Osteocyte (in vitro differentiated cells): Measurements from ENCODE around the gene SCRT2. TPM values are rescaled to one million over a fixed set of nuclear protein-coding genes. Genes with fewer than 3 reads are reported as not detected.

Source experiments
- DNase-seq: peaks from one replicate; pipeline ENCODE4 v3.0.0; 2021; ENCODE audit warnings: mixed read lengths; ENCODE audit not compliant: unreplicated experiment; ENCODE audit errors: extremely low spot score
- H3K27ac Mint-ChIP-seq: one replicate; pipeline ENCODE4 v1.8.0; 2021; ENCODE audit warnings: mild to moderate bottlenecking, mixed read lengths; ENCODE audit not compliant: unreplicated experiment
- H3K27me3 Mint-ChIP-seq: one replicate; pipeline ENCODE4 v1.8.0; 2021; ENCODE audit warnings: mixed read lengths; ENCODE audit not compliant: unreplicated experiment
- H3K36me3 Mint-ChIP-seq: one replicate; pipeline ENCODE4 v1.8.0; 2021; ENCODE audit warnings: mixed read lengths; ENCODE audit not compliant: unreplicated experiment
- H3K4me1 Mint-ChIP-seq: one replicate; pipeline ENCODE4 v1.8.0; 2021; ENCODE audit warnings: mixed read lengths; ENCODE audit not compliant: unreplicated experiment
- H3K4me3 Mint-ChIP-seq: one replicate; pipeline ENCODE4 v1.8.0; 2021; ENCODE audit warnings: mild to moderate bottlenecking, moderate library complexity, mixed read lengths; ENCODE audit not compliant: unreplicated experiment
- H3K9me3 Mint-ChIP-seq: one replicate; pipeline ENCODE4 v1.8.0; 2021; ENCODE audit warnings: mixed read lengths; ENCODE audit not compliant: unreplicated experiment
- total RNA-seq: library from RNA; stranded (reverse); gene quantifications from 2 replicates; pipeline ENCODE4 v1.2.1, GENCODE V29; 2021
- TF ChIP-seq, protein P1 (sequence below): fragments of 200-600 bp; sonication (generic); IDR thresholded peaks from 2 replicates; pipeline ENCODE4 v1.5.0; 2021; ENCODE audit warnings: antibody characterized with exemption, mild to moderate bottlenecking, moderate library complexity

The SCRT2 gene
- total RNA-seq, 1 donor from 2014 or later, result not detected

DNA sequence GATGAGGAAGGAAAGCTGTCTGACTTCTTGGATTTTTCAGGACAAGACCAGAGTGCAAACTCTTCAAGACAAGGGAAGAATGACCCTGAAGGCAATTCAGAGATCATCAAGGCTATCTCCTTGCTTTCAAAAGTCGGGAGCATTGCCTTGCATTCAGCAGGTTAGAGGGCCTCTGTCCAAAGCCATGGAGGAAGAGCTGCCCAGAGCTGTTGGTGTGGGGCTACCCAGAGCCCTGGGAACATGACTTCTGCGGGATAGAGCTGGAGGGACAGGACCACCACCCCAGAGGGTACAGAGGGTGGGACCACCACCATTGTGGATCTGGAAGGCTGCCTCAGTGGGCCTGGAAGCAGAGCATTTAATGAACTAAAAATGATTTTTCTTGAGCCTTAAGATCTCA is 17.4 kb downstream of the SCRT2 start:
- TF ChIP-seq, protein P1, sequence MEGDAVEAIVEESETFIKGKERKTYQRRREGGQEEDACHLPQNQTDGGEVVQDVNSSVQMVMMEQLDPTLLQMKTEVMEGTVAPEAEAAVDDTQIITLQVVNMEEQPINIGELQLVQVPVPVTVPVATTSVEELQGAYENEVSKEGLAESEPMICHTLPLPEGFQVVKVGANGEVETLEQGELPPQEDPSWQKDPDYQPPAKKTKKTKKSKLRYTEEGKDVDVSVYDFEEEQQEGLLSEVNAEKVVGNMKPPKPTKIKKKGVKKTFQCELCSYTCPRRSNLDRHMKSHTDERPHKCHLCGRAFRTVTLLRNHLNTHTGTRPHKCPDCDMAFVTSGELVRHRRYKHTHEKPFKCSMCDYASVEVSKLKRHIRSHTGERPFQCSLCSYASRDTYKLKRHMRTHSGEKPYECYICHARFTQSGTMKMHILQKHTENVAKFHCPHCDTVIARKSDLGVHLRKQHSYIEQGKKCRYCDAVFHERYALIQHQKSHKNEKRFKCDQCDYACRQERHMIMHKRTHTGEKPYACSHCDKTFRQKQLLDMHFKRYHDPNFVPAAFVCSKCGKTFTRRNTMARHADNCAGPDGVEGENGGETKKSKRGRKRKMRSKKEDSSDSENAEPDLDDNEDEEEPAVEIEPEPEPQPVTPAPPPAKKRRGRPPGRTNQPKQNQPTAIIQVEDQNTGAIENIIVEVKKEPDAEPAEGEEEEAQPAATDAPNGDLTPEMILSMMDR, result no peak
- H3K4me3 Mint-ChIP-seq, result no peak overlapping the region
- H3K36me3 Mint-ChIP-seq, result no peaks in the 10 kb centered on the region
- peaks cover 25% of the 10 kb centered on the region for H3K4me1 Mint-ChIP-seq
- no peak overlapping the region for H3K27ac Mint-ChIP-seq
- peaks cover 12% of the 10 kb centered on the region for H3K27me3 Mint-ChIP-seq
- H3K9me3 Mint-ChIP-seq, result no peaks in the 10 kb centered on the region
- DNase-seq, result no peak

DNA sequence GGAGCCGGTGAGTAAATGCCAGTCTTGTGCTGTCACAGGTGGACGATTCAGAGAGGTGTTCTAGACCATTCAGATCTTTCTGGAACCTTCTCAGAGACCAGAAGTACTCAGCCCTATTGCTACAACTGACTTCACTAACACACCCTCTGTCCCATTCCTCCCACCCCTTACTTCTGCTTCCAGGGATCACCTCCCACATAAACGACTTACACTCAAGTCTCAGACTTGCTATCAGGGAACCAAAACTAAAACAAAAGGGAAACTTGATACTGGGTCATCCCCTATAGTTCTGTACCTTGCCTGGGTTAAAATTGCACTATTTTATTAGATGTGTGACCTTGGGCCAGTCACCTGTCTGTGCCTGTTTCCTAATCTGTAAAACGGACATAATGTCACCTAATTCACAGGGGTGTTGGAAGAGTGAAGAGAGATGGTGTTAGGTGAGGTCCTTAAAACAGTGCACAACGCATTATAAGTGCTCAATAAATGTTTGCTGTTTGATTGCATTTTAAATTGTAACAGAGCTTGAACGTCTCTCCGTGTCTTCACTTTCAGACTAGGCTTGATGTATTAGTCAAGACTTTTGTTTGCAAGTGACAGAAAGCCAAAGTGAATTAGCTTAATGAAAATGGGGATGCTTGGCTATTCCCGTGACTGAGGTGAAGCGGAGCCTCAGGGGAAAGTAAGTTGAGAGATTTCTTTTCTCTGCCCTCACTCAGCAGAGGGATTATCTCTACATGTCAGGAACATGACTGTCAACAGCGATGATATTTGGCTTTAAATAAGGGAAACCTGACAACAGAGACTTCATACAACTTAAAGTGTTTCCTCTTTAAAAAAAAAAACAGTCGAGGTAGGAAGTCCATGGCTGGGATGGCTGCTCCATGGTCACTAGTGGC is 19.6 kb downstream of the SCRT2 start:
- Mint-ChIP-seq H3K9me3 (no peaks in the 10 kb centered on the region), H3K36me3 (no peaks in the 10 kb centered on the region), H3K4me3 (no peak overlapping the region), H3K27ac (no peak overlapping the region), H3K27me3 (peaks cover 12% of the 10 kb centered on the region), H3K4me1 (peaks cover 37% of the 10 kb centered on the region)
- DNase-seq, result no peak
- TF ChIP-seq, protein P1, result no peak

DNA sequence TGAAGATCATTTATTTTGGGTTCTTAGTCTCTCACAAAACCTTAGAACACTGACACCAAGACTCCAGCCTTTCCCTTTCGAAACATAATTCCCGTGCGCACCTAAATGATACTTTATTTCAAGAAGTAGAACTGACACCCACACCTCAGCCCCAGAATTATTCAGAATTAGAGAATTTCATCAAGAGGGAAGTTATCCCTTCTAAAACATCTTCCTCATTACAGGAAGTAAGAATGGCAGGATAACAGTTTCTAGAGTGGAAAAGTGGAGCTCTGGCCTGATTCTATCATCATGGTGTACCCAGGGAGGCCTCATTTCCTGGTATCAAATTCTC is 21.2 kb downstream of the SCRT2 start:
- no peak for DNase-seq
- Mint-ChIP-seq H3K27ac (peak overlapping the region; percentile 25), H3K36me3 (peaks cover 10% of the 10 kb centered on the region), H3K9me3 (no peaks in the 10 kb centered on the region), H3K4me1 (peaks cover 32% of the 10 kb centered on the region), H3K4me3 (peak overlapping the region; percentile 73), H3K27me3 (peaks cover 12% of the 10 kb centered on the region)
- TF ChIP-seq, protein P1, result no peak

DNA sequence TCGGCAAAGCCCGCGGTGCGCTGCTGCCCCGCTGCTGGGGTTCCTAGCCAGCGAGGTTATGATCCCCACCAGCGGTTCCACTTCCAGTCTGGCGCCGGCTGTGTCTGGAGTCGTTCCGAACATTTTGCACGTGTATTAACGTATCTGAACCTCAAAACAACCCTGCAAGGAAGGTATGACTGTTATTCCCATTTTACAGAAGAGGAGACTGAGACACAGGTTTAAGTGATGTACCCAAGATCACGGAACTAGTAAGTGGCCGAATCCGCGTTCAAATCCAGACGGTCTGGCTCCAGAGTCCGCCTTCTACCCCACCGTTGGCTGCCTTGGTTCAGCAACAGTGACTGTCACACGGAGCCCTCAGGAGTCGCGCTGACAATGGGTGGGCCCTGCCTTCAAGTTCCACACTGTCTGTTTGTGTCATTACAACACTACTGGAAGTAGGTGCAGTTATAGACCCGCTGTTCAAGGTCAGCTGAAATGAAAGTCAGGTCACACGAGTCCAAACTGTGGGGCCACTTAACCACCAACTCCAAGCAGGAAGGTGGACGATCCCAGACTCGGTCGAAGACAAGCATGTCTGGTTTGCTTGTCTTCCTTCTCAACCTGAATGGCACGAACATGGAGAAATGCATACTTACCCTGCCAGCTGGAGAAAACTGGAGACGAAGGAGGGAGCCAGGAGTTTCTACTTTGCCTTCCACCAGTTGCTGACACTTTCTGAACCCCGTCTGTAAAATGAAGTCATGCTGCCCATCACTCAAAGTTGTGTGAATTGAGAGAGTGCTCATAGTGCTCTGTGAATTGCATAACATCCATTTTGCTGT is 21.8 kb downstream of the SCRT2 start:
- H3K9me3 Mint-ChIP-seq, result no peaks in the 10 kb centered on the region
- H3K27me3 Mint-ChIP-seq, result peaks cover 12% of the 10 kb centered on the region
- peak overlapping the region; percentile 73 for H3K4me3 Mint-ChIP-seq
- H3K4me1 Mint-ChIP-seq, result peaks cover 30% of the 10 kb centered on the region
- peaks cover 14% of the 10 kb centered on the region for H3K36me3 Mint-ChIP-seq
- TF ChIP-seq, protein P1, result no peak
- H3K27ac Mint-ChIP-seq, result peak overlapping the region; percentile 77
- DNase-seq, result no peak

DNA sequence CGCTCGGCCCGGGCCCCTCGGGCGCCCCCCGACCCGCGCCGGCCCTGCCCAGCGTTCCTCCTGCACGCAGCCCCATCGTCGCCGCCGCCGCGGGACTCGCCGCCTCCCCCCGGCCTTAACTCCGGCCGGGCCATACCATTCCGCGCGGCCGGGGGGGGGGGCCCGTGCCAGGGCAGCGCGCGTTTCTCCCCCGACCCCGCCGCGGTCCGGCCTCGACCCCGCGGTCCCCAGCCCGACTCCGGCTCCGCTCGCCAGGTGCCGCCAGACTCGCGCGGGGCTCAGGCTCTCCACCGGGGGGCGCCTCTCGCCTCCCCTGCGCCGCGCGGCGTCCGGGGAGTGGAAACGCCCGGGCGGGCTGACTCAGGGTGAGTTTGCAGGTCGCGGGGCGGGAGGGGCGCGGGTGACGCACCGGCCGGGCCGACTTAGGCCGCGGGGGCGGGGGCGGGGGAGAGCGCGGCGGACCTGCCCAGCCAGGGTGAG is 22.5 kb downstream of the SCRT2 start, which contains the start of gene SRXN1:
SRXN1 (minus strand) TSS at position 91 of the 480 bp plus-strand sequence; CDS start at position 76, 15 bp downstream.
- peaks cover 19% of the 10 kb centered on the region for H3K36me3 Mint-ChIP-seq
- H3K4me1 Mint-ChIP-seq, result peaks cover 23% of the 10 kb centered on the region
- peak within 1 kb of the TSS; percentile 77 for H3K27ac Mint-ChIP-seq
- peaks cover 7% of the 10 kb centered on the region for H3K27me3 Mint-ChIP-seq
- H3K4me3 Mint-ChIP-seq, result peak within 1 kb of the TSS; percentile 75
- TF ChIP-seq, protein P1, result peak; percentile 73
- DNase-seq, result peak; percentile 95
- no peaks in the 10 kb centered on the region for H3K9me3 Mint-ChIP-seq
